ENCODE measurements around the gene GTF3A. TPM values are rescaled to one million over a fixed set of nuclear protein-coding genes. Genes with fewer than 3 reads are reported as not detected.

The GTF3A gene
- total and polyA plus RNA-seq, 2 donors from 2014 or later = 64.8 to 126 TPM

DNA sequence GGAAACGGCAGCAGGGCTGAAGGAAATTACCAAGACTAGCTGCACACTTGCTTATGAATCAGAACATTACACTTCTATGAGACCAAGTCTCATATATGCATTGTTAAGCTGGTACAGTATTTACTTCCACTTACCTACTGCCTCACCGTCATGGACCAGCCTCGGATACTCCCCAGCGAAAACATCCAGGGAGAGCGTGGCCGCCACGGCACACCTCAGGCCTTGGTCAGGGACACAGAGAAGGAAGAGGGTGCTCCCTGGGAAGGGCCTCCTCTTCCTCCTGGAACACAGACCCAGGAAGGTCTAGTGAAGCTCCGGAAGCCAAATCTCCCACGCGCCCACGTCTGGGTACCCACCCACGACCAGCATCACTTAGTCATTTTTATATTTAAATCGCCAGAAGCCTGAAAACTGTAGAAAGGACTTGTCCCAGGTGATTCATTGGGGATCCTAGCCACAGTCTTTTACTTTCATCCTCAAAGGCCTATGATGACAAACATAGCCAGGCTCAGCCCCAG is 50.4 kb downstream of the GTF3A start:
- no peak for DNase-seq
- TF ChIP-seq, protein P1, sequence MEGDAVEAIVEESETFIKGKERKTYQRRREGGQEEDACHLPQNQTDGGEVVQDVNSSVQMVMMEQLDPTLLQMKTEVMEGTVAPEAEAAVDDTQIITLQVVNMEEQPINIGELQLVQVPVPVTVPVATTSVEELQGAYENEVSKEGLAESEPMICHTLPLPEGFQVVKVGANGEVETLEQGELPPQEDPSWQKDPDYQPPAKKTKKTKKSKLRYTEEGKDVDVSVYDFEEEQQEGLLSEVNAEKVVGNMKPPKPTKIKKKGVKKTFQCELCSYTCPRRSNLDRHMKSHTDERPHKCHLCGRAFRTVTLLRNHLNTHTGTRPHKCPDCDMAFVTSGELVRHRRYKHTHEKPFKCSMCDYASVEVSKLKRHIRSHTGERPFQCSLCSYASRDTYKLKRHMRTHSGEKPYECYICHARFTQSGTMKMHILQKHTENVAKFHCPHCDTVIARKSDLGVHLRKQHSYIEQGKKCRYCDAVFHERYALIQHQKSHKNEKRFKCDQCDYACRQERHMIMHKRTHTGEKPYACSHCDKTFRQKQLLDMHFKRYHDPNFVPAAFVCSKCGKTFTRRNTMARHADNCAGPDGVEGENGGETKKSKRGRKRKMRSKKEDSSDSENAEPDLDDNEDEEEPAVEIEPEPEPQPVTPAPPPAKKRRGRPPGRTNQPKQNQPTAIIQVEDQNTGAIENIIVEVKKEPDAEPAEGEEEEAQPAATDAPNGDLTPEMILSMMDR (IDR thresholded peaks at IDR 0.05; ENCODE audit: borderline replicate concordance, extremely low read depth, insufficient read depth) = no peak

DNA sequence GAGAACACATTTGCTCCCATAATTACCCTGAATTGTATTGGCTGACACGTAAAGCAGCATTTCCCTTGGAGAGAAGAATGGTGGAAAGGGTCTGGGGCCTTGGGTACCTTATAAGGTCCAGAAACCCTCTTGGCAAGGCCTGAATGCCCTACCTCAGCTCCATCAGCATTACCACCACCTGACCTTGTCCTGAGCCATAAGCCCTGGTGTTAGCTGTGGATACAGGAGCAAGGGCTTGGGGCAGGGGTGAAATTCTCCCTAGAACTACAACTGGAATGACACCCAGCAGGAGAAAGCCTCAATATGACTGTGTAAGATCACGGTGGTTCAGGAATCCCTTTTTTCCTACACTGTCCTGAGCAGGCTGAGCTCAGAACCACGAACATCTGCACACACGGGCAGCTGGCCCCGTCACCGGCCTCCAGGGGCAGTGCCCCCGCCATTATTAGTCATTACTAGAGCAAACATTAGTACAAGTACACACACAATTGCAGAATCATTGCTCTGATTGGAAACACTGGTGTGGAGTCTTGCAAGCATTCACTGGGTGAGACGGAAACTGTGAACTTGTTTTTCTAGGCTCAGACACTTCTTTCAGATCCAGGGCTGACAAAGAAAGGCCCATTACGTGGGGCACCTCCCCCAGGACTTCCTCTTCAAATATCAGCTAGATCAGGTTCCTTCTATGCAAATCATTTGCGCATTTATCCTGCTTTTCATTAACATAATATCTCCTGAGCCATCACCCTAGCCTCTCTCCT is 52.7 kb downstream of the GTF3A start:
- Histone ChIP-seq H3K27me3 (ENCODE audit: control insufficient read depth, insufficient read depth, low read length) (no peaks in the 10 kb centered on the region), H3K36me3 (ENCODE audit: control insufficient read depth in 2 of 3, insufficient read depth in 3 of 3, low read length in 3 of 3) (no peaks in the 10 kb centered on the region), H3K4me3 (ENCODE audit: low read length in 3 of 3) (no peak overlapping the region), H3K9me3 (ENCODE audit: control insufficient read depth in 2 of 3, insufficient read depth in 1 of 3, low read length in 3 of 3) (peaks cover 0 to 4% (median 0%) of the 10 kb centered on the region in 3 donors), H3K9ac (ENCODE audit: low read length in 3 of 3) (no peak overlapping the region), H3K27ac (ENCODE audit: low read depth in 2 of 2, low read length in 2 of 2) (no peak overlapping the region), H3K4me1 (ENCODE audit: control insufficient read depth in 2 of 3, insufficient read depth in 2 of 3, low read depth in 1 of 3, low read length in 3 of 3) (no peaks in the 10 kb centered on the region)
- DNase-seq = peak in 2 of 5 donors; percentile 17
- intact Hi-C loops (cut with DNase I) = no loop called here
- TF ChIP-seq, protein P1 (IDR thresholded peaks at IDR 0.05; ENCODE audit: borderline replicate concordance, extremely low read depth, insufficient read depth) = no peak
- FAIRE-seq = no peak

More for the DNA sequence above, 50.4 kb downstream of the GTF3A start:
- H3K4me1 ChIP-seq (ENCODE audit: control insufficient read depth in 2 of 3, insufficient read depth in 2 of 3, low read depth in 1 of 3, low read length in 3 of 3) = no peaks in the 10 kb centered on the region
- no peaks in the 10 kb centered on the region for H3K9me3 ChIP-seq (ENCODE audit: control insufficient read depth in 2 of 3, insufficient read depth in 1 of 3, low read length in 3 of 3)
- H3K27ac ChIP-seq (ENCODE audit: low read depth in 2 of 2, low read length in 2 of 2) = no peak overlapping the region
- no peaks in the 10 kb centered on the region for H3K27me3 ChIP-seq (ENCODE audit: control insufficient read depth, insufficient read depth, low read length)
- no peaks in the 10 kb centered on the region for H3K36me3 ChIP-seq (ENCODE audit: control insufficient read depth in 2 of 3, insufficient read depth in 3 of 3, low read length in 3 of 3)
- H3K9ac ChIP-seq (ENCODE audit: low read length in 3 of 3) = no peak overlapping the region
- FAIRE-seq = no peak
- intact Hi-C loops (cut with DNase I) = no loop called here
- no peak overlapping the region for H3K4me3 ChIP-seq (ENCODE audit: low read length in 3 of 3)

DNA sequence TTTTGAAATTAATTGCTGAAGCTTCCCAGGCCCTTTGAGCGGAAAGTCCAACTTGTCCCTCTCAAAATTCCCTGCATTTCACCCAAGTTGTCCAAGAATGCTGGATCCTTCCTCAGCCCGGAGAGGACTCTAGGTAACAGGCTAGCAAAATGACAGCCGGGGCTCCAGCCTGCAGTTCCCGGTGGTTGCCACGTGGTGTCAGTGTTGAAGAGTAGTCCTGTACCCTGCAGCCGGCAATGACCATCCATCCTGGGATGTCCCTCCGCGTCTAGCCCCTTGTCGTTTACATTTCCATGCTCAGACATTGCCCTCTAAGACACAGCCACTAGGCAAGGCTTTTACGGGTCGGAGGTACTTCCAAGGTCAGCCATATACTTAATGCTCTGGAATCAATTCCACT is 57.3 kb downstream of the GTF3A start:
- Histone ChIP-seq H3K27ac (ENCODE audit: low read depth in 2 of 2, low read length in 2 of 2) (no peak overlapping the region), H3K27me3 (ENCODE audit: control insufficient read depth, insufficient read depth, low read length) (no peaks in the 10 kb centered on the region), H3K4me3 (ENCODE audit: low read length in 3 of 3) (no peak overlapping the region), H3K4me1 (ENCODE audit: control insufficient read depth in 2 of 3, insufficient read depth in 2 of 3, low read depth in 1 of 3, low read length in 3 of 3) (no peaks in the 10 kb centered on the region), H3K36me3 (ENCODE audit: control insufficient read depth in 2 of 3, insufficient read depth in 3 of 3, low read length in 3 of 3) (no peaks in the 10 kb centered on the region), H3K9me3 (ENCODE audit: control insufficient read depth in 2 of 3, insufficient read depth in 1 of 3, low read length in 3 of 3) (peaks cover 0 to 5% (median 0%) of the 10 kb centered on the region in 3 donors), H3K9ac (ENCODE audit: low read length in 3 of 3) (no peak overlapping the region)
- TF ChIP-seq, protein P1 (IDR thresholded peaks at IDR 0.05; ENCODE audit: borderline replicate concordance, extremely low read depth, insufficient read depth) = peak; percentile 47
- intact Hi-C loops (cut with DNase I) = no loop called here
- FAIRE-seq (no peak), DNase-seq (peak in 4 of 5 donors; percentile 20 to 51 (median 33))
